K562 (cell line): ENCODE results near the gene KIF5A.
"Not testable (repeated sequence)": the region's sequence is repeated elsewhere in the genome, so short reads cannot be mapped to it uniquely, and the experiment has no call there.

Source experiments
- CTCF ChIP-seq, 3 experiments: IDR thresholded peaks in 2 of 3; conservative IDR thresholded peaks in 1 of 3; 2 replicates each; pipeline ENCODE4 v1.5.1; 2011 to 2012; ENCODE audit warnings: low read length in 3 of 3, mild to moderate bottlenecking in 3 of 3, control low read depth in 2 of 3, improper control_type of control experiment in 1 of 3, inconsistent platforms in 1 of 3, low read depth in 1 of 3, mixed read lengths in 1 of 3, moderate library complexity in 1 of 3; ENCODE audit not compliant: insufficient read depth in 2 of 3
- E2F4 ChIP-seq: sonication (generic); formaldehyde crosslinking; IDR thresholded peaks from 2 replicates; pipeline ENCODE4 v1.8.0; 2022; ENCODE audit warnings: mild to moderate bottlenecking, low read depth, missing genetic modification reagents
- NR3C1 ChIP-seq: sonication (generic); formaldehyde crosslinking; IDR thresholded peaks from 2 replicates; pipeline ENCODE4 v1.8.1; 2022; ENCODE audit warnings: missing genetic modification reagents
- SRF ChIP-seq, 2 experiments: fragments of 250-450, 450-650 bp in 1 of 2; sonication (Bioruptor Pico) in 1 of 2; sonication (generic) in 1 of 2; formaldehyde crosslinking; IDR thresholded peaks; 2 replicates each; pipeline versions ENCODE4 v1.5.0 to v1.5.1; 2020 to 2022; ENCODE audit warnings: mild to moderate bottlenecking in 1 of 2, missing genetic modification reagents in 1 of 2

GRCh38 chr12:57561117-57561516 is 11.3 kb downstream of the KIF5A start:
- not testable (repeated sequence) for TF ChIP-seq SRF (CRISPR knock-in tag; IDR thresholded peaks at IDR 0.05); NR3C1; E2F4 (CRISPR knock-in tag); CTCF (IDR thresholded peaks at IDR 0.05 in 2 of 3, conservative IDR thresholded peaks at IDR 0.05 in 1 of 3; ENCODE audit: insufficient read depth in 2 of 3, low read depth in 1 of 3, low read length in 3 of 3)
